GM12872 (cell line): Measurements from ENCODE around the gene PPM1E.

Experiments used
- TF ChIP-seq, protein P1 (sequence below): IDR thresholded peaks from 3 replicates; pipeline ENCODE4 v1.5.1; 2011; ENCODE audit warnings: low read depth, mild to moderate bottlenecking, low read length, moderate library complexity; ENCODE audit not compliant: insufficient read depth

PPM1E gene

DNA sequence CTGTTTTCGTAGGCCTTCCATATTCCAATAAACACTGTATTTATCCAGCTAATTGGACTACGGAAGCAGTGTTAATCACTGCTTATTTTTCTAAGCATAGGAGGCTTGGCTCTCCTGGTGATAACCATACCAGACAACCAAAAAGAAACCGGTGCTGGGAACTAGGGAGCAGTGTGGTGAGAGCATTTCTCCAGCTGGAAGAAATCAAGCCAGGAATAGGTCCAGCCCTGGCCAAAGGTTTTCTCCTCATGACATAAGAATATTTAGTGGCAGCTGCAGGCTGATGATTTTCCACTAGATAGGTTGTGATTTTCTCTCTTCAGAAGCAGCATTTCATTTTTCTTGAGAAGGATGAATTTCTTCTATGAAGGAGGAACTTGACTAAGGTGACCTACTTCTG, 209.6 kb downstream of the PPM1E start:
- TF ChIP-seq, protein P1, sequence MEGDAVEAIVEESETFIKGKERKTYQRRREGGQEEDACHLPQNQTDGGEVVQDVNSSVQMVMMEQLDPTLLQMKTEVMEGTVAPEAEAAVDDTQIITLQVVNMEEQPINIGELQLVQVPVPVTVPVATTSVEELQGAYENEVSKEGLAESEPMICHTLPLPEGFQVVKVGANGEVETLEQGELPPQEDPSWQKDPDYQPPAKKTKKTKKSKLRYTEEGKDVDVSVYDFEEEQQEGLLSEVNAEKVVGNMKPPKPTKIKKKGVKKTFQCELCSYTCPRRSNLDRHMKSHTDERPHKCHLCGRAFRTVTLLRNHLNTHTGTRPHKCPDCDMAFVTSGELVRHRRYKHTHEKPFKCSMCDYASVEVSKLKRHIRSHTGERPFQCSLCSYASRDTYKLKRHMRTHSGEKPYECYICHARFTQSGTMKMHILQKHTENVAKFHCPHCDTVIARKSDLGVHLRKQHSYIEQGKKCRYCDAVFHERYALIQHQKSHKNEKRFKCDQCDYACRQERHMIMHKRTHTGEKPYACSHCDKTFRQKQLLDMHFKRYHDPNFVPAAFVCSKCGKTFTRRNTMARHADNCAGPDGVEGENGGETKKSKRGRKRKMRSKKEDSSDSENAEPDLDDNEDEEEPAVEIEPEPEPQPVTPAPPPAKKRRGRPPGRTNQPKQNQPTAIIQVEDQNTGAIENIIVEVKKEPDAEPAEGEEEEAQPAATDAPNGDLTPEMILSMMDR = no peak

DNA sequence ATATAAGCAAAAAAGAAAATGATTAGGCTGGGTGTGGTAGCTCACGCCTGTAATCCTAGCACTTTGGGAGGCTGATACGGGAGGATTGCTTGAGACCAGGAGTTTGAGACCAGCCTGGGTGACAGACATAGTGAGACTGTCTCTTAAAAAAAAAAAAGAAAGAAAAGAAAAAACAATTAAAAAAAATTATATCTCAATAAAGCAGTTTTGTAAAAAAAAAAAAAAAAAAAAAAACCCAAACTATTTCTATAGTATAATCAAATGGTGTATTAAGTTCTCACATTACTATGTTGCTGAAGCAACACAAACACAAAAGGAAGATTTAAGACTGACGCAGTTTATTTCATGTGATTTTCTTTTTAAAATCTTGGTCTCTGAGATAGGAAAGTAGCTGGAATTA, 210.6 kb downstream of the PPM1E start:
- TF ChIP-seq, protein P1 = no peak

DNA sequence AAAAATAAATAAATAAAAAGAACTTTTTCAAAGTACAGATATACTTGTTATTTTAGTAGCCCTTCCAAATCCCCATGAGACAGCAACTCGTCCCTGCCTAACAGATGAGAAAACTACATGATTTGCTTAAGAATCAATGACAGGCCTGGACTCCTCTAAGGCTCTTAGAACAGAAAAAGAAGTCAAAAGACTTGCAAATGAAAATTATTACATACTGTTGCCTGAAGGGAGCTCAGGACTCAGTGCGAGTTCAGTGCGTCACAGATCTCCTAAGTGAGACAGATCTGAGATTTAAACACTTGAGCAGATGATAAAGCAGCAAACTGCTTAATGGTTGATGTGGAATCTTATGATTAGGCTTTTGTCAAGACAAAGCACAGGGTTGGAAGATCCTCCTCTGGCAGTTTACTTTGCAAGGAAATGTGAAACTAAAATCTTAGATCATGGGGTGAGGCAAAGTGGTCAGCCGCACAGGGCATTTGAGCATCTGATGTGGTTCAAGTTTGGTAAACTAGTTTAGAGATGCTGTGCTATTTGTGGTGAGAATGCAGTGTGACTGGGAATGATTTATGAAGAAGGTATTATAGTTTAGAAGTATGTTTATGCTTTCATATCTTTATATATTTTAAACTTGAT, 212.9 kb downstream of the PPM1E start:
- TF ChIP-seq, protein P1 = no peak

DNA sequence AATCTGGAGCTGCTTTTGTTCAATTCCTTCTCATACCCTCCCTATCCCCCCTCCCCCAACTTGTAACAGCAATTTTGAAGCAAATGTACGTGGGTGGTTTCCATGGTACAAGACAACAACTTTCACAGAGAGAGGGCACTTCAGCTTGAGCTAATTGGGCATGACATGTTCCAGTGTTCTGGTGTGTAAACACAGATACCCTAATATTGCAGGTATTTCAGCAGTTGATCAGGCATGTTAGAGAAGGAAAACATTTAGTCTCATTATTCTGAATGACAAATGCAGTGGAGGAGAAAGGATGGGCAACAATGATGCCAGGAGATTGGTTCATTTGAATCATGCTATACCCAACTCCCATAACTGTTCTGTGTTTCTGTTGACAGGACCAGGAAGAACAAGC, 213.5 kb downstream of the PPM1E start:
- TF ChIP-seq, protein P1 = no peak

DNA sequence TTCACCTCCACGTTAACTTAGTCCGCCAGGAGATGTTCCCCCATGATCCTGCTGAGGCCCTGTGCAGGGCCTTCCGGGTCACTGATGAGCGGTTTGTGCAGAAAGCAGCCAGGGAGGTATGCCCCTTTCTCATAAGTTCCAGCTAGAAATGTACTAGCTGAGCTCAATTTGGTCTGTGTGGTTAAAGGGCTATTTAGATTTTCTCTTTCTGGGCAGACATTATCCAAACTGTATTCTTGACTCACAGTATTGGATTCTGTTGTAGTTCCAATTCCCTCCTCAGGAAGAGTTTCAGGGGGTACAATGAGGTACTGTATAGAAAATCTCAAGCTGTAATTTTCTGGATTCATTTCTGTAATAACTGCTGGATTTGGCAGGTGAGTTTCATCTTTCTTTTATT, 214.0 kb downstream of the PPM1E start:
- TF ChIP-seq, protein P1 = no peak

DNA sequence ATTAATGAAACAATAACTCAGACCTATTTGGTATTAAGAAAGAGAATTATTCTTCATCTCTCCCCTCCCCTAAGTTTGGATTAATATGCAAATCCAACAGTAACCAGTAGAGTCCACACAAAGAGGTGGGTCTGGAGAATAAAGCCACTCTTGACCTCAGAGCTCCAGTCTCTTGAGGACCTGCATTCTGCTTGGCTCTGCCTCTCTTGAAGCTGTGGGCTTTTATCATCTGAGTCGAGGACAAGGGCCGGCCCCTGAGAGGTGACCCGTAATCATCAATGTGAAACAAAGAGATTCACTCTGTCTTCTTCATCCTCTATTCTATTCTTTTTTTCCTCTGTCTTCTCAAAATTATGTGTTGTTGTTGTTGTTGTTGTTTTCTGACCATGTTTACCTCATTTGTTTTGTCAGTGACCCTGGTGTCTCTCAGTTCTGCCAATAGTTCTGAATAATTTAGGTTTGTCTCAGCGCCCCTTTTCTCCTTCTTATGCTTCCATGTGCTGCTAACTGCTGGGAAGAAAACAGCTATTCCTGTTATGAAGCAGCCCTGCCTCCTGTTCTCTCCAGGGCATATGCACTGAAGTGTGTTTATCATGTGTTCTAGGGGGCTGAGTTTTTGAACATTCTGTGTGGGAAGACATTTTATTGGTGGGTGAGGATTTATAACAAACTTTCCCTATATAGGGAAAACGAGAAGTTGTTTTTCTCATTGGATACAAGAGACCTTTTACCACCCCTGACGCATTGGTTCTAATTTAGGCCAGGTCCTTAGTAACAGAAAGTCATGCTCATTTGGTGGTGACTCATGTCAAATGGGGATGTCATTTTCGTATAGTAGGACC, 215.2 kb downstream of the PPM1E start:
- TF ChIP-seq, protein P1 = no peak

DNA sequence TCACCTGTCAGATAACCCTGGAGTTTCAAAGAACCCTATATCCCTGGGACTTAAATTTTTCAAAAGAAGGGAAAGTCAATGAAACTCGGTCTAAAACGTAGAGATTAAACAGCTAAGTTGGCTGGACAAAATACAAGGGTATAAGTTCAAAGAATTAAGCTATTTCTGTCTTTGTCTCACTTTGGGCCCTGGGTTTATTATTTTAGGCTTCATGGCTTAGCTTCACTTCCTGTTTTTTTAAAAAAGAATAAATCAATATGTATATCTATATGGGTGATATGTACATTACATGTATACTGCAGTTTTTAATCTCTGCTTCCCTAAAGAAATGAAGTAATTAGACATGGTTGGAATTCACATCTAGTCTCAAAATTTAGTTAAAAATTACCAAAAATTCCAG, 218.7 kb downstream of the PPM1E start:
- TF ChIP-seq, protein P1 = no peak
